NCI-H82 treated with DMSO at 0.1 percent for 48 hours (cell line): ENCODE measurements around the gene NKIRAS2.

Experiments used
- DNase-seq: peaks from one replicate; lab custom pipeline; 2025; ENCODE audit not compliant: unreplicated experiment; lab: John Stamatoyannopoulos, UW

Gene NKIRAS2

DNA sequence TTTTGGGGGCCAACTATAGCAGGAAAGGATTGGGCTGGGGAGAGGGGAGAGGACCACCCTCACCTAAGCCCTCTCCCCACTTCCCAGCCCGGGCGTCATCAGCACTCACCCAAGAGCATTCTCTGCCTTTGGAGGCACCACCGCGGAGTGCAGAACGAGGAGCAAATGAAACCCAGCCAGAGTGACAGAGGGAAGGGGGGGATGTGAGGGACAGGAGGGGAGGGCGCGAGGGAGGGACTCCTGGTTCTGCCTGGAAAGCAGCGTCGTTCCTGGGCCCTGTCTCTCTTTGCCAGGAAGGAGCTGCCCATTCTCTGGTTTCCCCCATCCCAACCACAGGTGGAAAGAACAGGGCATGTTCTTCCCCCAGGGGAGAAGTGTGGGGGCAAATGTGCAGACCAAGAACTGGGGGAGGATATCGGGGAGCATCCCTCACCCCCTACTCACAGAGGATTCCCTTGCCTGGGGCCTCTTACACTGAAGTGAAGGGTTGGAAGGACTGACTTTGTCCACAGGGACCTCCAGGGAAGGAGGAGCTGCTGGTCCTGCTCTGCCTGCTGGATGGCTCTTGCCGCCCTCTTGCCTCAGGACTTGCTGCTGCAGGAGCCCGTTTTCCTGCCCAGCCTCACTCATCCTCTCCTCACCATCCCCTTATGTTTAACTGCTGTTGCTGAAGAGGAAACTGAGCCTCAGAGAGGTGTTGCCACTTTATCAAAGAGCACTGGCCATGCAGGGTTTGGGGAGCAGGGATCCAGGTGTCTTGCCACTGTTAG is 34.0 kb downstream of the NKIRAS2 start:
- no peak for DNase-seq

DNA sequence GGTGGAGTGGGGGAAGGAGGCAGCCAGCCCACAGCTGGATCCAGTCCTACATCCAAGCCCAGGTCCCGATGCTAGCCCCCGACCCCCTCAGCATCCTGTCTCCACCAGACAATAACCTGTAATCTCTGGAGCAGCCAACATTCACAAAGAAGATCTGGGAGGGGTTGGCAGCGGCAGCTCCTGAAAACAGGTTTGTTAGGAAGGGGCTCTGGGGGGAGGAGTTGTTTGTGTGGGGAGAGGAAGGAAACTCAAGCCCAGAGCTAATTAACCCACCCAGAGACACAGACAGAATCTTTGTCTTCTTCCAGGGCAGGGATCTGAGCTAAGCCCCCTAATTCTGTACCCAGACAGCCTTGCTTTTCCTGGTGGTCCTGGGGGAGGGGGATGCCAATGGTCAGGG is 35.1 kb downstream of the NKIRAS2 start:
- no peak for DNase-seq

DNA sequence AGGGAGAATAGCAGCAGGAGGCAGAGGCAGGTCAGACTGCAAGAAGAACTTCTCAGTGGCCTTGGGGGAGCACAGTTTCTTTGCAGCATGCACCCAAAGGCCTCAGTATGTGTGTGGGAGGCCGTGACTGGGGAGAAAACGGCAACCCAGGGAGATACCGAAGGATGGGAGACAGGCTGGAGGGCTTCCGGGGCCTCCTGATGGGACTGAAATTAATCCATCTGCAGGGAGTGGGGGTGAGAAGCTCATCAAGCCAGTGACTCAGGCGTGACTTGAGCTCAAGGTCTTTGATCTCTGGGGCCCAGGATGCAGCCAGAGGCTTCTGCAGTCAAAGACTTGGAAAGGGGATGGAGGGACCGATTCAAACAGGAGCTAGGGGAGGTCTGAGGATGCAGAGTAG is 35.6 kb downstream of the NKIRAS2 start:
- DNase-seq = no peak

DNA sequence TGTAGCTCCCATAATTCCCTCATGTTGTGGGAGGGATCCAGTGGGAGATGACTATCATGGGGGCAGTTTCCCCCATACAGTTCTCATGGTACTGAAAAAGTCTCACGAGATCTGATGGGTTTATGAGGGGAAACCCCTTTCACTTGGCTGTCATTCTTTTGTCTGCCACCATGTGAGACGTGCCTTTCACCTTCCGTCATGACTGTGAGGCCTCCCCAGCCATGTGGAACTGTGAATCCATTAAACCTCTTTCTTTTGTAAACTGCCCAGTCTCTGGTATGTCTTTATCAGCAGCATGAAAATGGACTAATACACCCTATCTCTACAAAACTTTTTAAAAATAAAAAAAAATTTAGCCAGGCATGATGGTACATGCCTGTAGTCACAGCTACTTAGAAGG is 36.7 kb downstream of the NKIRAS2 start:
- DNase-seq = no peak

DNA sequence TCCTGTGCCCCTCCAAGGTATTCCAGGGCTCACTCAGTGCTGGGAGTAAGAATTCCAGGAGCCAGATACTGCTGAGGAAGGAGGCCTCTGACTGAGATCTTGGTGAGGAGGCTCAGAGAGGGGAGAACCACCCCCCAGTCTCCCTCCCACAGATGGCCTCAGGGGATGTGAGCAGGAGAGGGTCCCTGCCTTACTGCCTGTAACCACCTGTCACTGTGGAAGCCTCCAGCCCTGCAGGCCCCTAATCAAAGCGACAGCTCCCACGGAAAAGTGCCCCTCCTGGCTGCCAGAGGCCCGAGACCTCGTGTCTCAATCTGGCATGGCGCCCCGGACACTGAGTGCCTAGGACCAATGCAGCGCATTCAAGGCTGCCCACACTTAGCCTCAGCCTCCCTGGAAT is 38.2 kb downstream of the NKIRAS2 start:
- no peak for DNase-seq

DNA sequence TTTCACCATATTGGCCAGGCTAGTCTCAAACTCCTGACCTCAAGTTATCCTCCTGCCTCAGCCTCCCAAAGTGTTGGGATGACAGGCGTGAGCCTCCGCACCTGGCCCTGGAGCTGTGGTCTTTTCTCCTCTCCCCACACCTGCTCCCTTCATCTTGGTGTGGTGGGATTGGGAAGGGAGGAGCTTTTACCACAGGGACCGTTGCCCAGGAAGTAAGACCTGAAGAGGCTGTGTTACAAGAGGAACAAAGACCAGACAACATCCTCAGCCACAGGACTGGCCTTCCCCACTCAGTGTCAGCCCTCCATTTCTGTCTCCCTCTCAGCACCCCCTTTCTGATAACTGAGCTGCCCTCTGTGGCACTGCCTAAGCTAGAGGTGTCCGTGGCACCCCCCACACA is 39.9 kb downstream of the NKIRAS2 start:
- no peak for DNase-seq

DNA sequence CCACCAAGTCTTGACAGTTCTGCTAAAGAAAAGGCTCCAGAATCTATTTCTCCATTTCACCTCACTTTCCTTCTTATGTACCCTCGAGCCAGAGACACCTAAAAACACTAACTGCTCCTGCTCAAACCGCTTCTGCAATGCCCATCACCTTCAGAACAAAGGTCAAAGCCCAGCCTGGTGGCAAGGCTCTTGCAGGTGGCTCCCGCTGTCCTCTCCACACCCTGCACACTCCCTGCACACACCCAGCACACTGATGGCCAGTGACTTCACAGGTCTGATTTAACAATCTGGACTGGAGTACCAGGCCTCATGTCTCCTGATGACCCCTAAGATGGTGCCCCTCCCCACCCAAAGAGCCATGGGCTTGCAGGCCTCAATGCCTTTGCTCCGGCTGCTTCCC is 40.3 kb downstream of the NKIRAS2 start:
- no peak for DNase-seq

DNA sequence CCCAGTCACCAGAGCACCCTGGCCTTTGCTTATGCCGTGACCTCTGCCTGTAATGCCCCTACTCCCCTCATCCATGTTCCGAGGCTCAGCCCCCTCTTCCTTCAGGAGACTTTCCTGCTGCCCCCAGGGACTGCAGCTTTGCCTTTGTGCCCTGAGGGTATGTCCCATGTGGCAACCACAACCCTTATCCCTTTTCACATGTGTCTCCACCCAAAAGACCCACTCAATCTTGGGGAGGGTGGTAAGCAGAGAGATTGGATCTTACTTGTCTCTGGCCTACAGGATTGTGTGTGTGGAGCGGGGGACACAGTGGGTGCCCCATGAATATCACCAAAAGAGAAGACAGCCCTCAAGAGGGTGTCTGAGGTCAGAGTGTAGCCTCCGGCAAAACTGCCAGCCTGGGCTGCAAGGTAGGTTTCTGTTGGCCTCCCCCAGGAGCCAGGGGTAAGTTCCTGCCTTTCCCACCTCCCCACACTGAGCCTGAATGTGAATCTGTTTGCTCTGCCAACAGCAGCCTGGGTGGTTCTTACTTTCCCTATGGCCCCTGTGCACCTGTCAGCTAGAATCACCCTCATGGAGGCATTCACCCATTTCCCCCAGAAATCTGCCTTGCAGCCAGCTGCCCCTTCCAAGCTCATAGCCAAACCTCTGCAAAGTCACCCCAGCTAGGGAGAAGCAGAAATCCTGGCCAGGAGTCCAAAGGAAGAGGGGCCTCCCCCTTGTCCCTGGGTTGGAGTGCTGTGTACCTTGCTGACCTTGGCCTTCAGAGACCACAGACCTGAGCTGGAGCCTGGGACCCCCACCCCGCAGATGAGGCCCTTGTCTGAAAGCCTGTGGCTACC is 42.0 kb downstream of the NKIRAS2 start:
- DNase-seq = no peak

DNA sequence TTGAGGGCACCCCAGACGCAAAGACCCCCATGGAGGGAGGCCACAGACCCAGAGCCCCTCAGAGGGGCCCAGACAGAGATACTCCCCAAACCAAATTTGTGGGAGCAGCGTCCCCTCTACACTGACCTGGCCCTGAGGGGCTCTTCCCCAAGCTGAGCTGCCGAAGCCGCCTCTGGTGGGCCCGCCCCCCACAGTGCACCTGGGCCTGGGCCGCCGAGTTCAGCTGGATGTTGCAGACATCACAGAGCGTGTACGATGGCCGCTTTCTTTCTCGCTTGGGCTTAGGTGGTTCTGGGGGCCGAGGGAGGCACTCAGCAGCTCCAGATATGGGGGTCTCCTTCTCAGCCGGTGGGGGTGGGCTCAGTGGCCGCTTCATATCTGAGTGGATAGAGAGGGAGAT is 42.8 kb downstream of the NKIRAS2 start:
- DNase-seq = no peak

DNA sequence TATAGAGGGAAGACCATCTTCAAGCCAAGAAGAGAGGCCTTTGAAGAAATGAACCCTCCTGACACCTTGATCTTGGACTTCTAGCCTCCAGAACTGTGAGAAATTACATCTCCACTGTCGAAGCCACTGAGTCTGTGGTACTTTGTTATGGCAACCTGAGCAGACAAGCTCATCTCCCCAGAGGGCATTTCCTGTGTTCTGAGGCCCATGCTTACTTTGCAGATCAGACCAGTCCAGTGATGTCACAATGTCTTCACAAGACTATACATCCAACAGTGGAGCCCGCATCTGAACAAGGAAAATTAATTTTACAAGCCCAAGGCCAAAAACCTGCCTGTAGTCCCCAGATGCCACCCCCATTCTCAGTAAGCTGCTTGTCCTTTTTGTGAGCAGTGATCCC is 45.3 kb downstream of the NKIRAS2 start:
- DNase-seq = no peak

DNA sequence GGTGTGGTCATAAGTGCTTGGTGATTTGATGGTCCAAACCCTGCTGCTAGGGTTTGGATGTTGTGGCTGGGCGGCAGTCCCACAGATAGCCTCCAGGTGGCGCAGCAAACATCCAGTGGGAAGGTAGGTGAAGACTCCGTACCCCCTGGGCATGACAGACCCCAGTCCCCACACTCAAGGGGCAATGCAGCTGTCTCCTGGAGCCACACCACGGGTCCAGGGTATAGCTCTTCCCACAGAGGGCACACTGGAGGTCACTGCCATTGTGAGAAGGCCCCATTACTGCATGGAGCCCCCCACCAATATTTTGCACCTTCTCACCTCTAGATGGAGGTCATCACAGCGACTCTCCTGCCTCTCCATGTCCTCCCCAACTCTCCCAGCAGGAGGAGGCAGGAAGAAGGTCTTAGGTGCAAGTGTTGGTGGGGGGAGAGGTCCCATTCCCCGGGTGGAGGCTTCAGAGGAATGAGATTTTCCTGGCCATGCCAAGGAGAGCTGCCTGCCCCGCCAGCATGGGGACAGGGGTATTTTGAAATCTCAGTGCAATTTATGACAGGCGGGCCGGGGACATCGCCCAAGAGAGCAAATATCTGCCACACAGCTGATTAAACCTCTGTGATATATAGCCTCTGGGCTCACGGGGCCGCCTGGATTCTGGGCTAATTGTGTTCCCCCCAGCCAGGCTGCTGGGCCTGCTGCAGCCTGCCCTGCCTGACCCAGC is 47.6 kb downstream of the NKIRAS2 start:
- peak; percentile 23 for DNase-seq

DNA sequence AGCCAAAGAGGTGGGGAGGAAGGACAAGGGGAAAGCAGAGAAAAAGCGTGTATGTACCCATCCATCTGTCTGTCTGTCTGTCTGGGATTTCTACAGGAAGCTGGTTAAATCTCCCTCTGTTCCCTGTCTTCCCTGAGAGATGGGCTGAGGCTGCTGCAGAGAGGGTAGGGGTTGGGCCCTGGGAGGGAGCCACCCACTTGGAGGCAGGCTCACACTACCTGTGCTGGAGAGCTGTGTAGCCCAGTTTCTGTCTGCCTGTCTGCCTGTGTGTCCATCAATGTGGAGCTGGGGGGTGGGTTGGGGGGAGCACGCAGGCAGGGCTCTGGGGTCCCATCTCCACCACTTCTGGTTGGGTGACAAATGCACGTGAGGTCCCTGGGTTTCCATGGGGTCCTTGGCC is 49.1 kb downstream of the NKIRAS2 start:
- DNase-seq = no peak

DNA sequence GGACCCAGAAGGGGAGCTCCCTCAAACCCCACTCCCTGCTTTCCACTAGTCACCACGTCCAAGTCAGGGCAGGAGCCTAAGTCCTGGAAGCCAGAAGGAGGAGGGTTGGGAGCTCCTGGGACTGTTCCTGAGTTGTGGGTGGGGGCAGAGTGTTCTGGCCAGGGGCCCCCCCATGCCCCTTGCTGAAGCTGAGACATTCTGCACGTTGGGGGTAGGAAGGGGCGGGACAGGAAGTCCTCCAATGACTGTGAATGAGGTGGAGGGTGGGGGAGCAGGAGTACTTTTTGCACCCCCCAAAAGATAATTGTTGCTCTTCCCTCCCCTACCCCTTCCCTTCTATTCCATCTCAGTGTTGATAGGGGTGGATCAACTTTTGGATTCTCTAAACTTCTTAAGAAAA is 51.9 kb downstream of the NKIRAS2 start:
- DNase-seq = no peak

DNA sequence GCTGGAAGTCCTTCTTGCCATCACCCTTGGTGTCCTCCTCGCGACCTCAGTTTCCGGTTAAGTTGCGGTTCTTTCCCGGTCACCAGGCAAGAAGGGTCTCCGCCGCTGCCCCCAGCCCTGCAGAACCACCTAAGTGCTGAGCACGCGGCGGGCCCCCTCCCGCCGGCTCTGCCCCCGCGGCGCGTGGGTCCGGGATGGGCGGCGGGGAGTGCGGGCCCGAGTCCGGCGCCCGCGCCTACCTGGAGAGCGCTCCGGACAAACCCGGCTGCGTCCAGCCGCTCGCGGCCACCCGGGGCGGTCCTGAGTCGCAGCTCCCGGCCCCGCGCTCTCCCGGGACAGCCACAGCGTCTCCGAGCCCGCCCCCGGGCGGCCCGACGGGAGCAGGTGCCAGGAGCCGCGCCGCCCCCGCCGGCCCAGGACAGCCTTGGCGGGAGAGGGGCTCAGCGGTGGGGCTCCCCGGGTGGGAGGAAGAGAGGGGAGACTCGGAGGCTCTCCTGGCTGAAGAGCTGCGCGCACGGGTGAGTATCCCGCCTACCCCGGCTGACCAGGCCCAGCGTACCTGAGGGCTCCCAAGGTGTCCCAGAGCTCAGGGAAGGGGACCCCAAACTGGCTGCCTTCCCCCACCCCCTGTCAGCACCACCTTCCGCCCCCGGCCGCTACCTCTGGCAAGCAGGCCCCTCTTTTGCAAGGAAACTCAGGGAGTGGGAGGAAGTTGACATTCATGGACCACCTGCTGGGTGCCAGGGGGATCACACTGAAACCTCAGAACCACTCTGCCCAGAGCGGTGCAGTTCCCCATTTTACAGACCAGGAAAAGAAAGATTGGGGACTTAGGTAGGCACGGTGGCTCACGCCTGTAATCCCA is 52.7 kb downstream of the NKIRAS2 start:
- DNase-seq = no peak
